Measurements from ENCODE around the gene CHRM5. TPM values are rescaled to one million over a fixed set of nuclear protein-coding genes. Genes with fewer than 3 reads are reported as not detected.

Gene CHRM5
- total and polyA plus RNA-seq, 4 experiments from 2014 or later: 0.06 TPM; not detected in 3

DNA sequence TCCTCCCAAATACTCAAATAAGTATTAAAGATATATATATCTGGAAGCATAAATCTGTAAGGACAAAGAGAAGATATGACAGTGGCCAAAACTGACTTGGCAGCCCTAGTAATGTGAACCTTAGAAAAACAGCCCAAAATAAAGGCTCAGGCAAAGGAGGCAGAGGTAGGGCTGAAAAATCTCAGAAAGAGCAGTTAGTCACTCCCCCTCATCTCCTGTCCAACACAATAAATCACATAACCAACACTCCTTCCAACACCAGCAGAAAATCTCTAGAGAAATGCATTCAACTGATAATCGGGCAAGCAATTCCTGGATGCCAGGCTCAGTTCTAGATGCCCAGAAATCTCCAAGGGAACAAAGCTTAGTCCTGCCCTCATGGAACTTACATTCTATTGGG is 22.1 kb upstream of the CHRM5 start:
- H3K4me3 Mint-ChIP-seq: no peak overlapping the region
- POLR2A ChIA-PET (ENCODE audit: partially characterized antibody): no interaction called here
- CTCF ChIA-PET (ENCODE audit: partially characterized antibody): no interaction called here
- H3K36me3 ChIP-seq (ENCODE audit: insufficient read depth, low read length): no peaks in the 10 kb centered on the region
- no peaks in the 10 kb centered on the region for H3K27me3 ChIP-seq (ENCODE audit: insufficient read depth, low read length)
- H3K27me3 Mint-ChIP-seq: no peaks in the 10 kb centered on the region
- H3K9me3 Mint-ChIP-seq: peaks cover 0 to 4% (median 0%) of the 10 kb centered on the region in 8 donors
- intact Hi-C loops (cut with micrococcal nuclease): no loop called here
- H3K27ac ChIP-seq (ENCODE audit: low read depth, low read length): no peak overlapping the region
- H3K9me3 ChIP-seq (ENCODE audit: control insufficient read depth in 1 of 2, low read length in 2 of 2): no peaks in the 10 kb centered on the region
- DNase-seq: no peak
- H3K4me1 Mint-ChIP-seq: peaks cover 0 to 2% (median under 1%) of the 10 kb centered on the region in 4 donors
- H3K36me3 Mint-ChIP-seq: peaks cover 0 to 7% of the 10 kb centered on the region in 2 donors
- H3K27ac Mint-ChIP-seq: no peak overlapping the region
- H3K4me1 ChIP-seq (ENCODE audit: insufficient read depth, low read length): no peaks in the 10 kb centered on the region
- H3K4me3 ChIP-seq (ENCODE audit: low read length in 2 of 2): no peak overlapping the region

DNA sequence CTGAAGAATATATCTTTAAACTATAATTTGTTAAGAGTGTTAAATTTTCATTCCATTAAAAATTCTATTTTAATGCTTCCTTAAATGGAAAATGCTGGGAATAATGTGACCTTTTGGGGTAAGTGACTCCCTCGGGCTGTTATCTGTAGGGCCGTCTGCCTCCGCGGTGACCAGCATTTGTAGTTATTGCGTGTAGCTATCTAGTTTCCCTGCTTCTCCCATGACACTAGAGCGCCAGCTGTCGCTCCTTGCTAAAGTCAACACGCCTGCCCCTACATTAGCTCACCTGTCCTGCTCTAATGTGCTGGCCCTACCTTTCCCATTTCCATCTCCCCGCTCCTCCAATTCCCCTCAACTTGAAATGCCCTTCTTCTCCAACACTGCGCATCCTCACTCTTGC is 12.4 kb upstream of the CHRM5 start:
- no peak for DNase-seq
- Mint-ChIP-seq H3K27ac (no peak overlapping the region), H3K27me3 (no peaks in the 10 kb centered on the region), H3K4me3 (no peak overlapping the region), H3K36me3 (no peaks in the 10 kb centered on the region), H3K4me1 (peaks cover 3 to 6% (median 4%) of the 10 kb centered on the region in 4 donors), H3K9me3 (peaks cover 0 to 8% (median 3%) of the 10 kb centered on the region in 8 donors)
- H3K9me3 ChIP-seq (ENCODE audit: control insufficient read depth in 1 of 2, low read length in 2 of 2): no peaks in the 10 kb centered on the region
- H3K27ac ChIP-seq (ENCODE audit: low read depth, low read length): no peak overlapping the region
- H3K27me3 ChIP-seq (ENCODE audit: insufficient read depth, low read length): no peaks in the 10 kb centered on the region
- H3K36me3 ChIP-seq (ENCODE audit: insufficient read depth, low read length): no peaks in the 10 kb centered on the region
- CTCF ChIA-PET (ENCODE audit: partially characterized antibody): no interaction called here
- H3K4me3 ChIP-seq (ENCODE audit: low read length in 2 of 2): no peak overlapping the region
- intact Hi-C loops (cut with micrococcal nuclease): no loop called here
- POLR2A ChIA-PET (ENCODE audit: partially characterized antibody): no interaction called here
- H3K4me1 ChIP-seq (ENCODE audit: insufficient read depth, low read length): no peaks in the 10 kb centered on the region

DNA sequence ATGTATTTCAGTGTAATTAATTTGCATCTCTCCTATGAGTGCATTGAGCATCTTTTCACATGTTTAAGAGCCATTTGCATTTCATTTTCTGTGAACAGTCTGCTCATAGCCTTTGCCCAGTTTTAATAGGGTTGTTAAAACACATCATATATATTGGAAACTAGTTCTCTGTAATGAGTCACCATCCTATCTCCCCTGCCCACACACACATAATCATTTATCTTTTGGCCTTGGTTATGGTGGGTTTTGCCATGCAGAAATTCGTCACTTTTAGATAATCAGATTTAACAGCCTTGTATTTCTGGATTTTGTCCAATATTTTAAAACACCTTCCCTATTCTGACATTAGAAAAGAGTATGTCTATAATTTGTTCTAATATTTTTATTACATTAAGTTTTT is 11.9 kb upstream of the CHRM5 start:
- POLR2A ChIA-PET (ENCODE audit: partially characterized antibody): no interaction called here
- no peak overlapping the region for H3K27ac ChIP-seq (ENCODE audit: low read depth, low read length)
- H3K27me3 ChIP-seq (ENCODE audit: insufficient read depth, low read length): no peaks in the 10 kb centered on the region
- Mint-ChIP-seq H3K4me1 (peaks cover 3 to 6% (median 4%) of the 10 kb centered on the region in 4 donors), H3K9me3 (peaks cover 0 to 8% (median 3%) of the 10 kb centered on the region in 8 donors), H3K27ac (no peak overlapping the region), H3K4me3 (no peak overlapping the region), H3K27me3 (no peaks in the 10 kb centered on the region), H3K36me3 (no peaks in the 10 kb centered on the region)
- CTCF ChIA-PET (ENCODE audit: partially characterized antibody): no interaction called here
- H3K9me3 ChIP-seq (ENCODE audit: control insufficient read depth in 1 of 2, low read length in 2 of 2): no peaks in the 10 kb centered on the region
- H3K4me3 ChIP-seq (ENCODE audit: low read length in 2 of 2): no peak overlapping the region
- DNase-seq: no peak
- no peaks in the 10 kb centered on the region for H3K4me1 ChIP-seq (ENCODE audit: insufficient read depth, low read length)
- no peaks in the 10 kb centered on the region for H3K36me3 ChIP-seq (ENCODE audit: insufficient read depth, low read length)
- intact Hi-C loops (cut with micrococcal nuclease): no loop called here

DNA sequence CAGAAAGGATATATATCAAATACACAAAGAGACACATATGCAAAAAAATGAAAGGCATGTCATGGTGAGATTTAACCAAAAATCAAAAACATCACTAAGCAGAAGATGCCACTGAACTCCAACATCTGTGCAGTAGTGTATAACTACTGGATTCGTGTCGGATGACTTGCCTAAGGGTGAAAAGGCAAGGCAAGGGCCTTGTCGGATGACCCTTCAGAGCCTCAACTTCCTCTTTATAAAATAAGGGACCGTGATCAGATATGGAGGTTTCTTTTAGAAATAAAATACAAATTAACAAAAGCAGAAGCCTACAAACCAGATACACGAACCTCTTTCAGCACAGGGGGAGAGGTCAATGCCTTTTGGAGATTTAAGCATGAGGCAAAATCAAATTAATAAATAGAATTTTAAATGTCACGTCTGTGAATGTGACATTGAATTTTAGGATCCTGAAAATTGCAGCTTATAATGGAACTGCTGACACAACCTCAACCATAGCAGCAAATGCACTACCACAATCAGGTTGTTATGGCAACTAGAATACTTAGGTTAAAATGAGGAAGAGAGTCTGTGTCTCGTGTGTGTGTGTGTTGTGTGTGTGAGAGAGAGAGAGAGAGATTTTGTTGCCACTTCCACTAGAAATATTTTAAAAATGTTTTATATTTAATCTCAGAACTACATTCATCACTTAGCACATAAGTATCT is 8.3 kb upstream of the CHRM5 start:
- Mint-ChIP-seq H3K4me3 (no peak overlapping the region), H3K27ac (no peak overlapping the region), H3K4me1 (peaks cover 0 to 1% (median 0%) of the 10 kb centered on the region in 4 donors), H3K36me3 (no peaks in the 10 kb centered on the region), H3K27me3 (peaks cover 0 to 2% of the 10 kb centered on the region in 2 donors), H3K9me3 (peaks cover 0 to 4% (median 0%) of the 10 kb centered on the region in 8 donors)
- H3K4me1 ChIP-seq (ENCODE audit: insufficient read depth, low read length): no peaks in the 10 kb centered on the region
- ChIA-PET POLR2A (ENCODE audit: partially characterized antibody) (no interaction called here), CTCF (ENCODE audit: partially characterized antibody) (no interaction called here)
- no peaks in the 10 kb centered on the region for H3K36me3 ChIP-seq (ENCODE audit: insufficient read depth, low read length)
- DNase-seq: no peak
- H3K9me3 ChIP-seq (ENCODE audit: control insufficient read depth in 1 of 2, low read length in 2 of 2): no peaks in the 10 kb centered on the region
- H3K27me3 ChIP-seq (ENCODE audit: insufficient read depth, low read length): no peaks in the 10 kb centered on the region
- intact Hi-C loops (cut with micrococcal nuclease): no loop called here
- no peak overlapping the region for H3K27ac ChIP-seq (ENCODE audit: low read depth, low read length)
- no peak overlapping the region for H3K4me3 ChIP-seq (ENCODE audit: low read length in 2 of 2)

DNA sequence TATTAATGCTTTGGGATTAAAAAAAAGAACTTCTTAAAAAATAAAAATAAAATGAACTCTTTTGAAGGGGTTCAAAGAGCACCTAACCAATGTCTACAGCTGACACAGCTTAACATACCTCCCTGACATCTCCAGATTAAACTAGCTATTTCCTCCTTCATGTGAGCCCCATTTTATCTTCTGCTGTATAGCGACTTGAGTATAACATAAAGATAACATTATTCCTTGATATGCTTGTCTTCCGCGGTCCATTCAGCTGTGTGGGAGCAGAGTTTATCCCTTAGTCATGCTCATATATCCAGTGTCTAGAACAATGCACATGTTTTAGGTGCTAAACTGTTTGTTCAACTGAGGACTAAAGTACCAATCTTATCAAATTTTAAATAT is 7.8 kb upstream of the CHRM5 start:
- Mint-ChIP-seq H3K27ac (no peak overlapping the region), H3K27me3 (peaks cover 0 to 2% of the 10 kb centered on the region in 2 donors), H3K36me3 (no peaks in the 10 kb centered on the region), H3K4me3 (no peak overlapping the region), H3K9me3 (peaks cover 0 to 4% (median 0%) of the 10 kb centered on the region in 8 donors), H3K4me1 (peaks cover 0 to 1% (median 0%) of the 10 kb centered on the region in 4 donors)
- CTCF ChIA-PET (ENCODE audit: partially characterized antibody): no interaction called here
- POLR2A ChIA-PET (ENCODE audit: partially characterized antibody): no interaction called here
- DNase-seq: no peak
- no peaks in the 10 kb centered on the region for H3K27me3 ChIP-seq (ENCODE audit: insufficient read depth, low read length)
- H3K4me3 ChIP-seq (ENCODE audit: low read length in 2 of 2): no peak overlapping the region
- intact Hi-C loops (cut with micrococcal nuclease): no loop called here
- H3K27ac ChIP-seq (ENCODE audit: low read depth, low read length): no peak overlapping the region
- H3K36me3 ChIP-seq (ENCODE audit: insufficient read depth, low read length): no peaks in the 10 kb centered on the region
- no peaks in the 10 kb centered on the region for H3K4me1 ChIP-seq (ENCODE audit: insufficient read depth, low read length)
- no peaks in the 10 kb centered on the region for H3K9me3 ChIP-seq (ENCODE audit: control insufficient read depth in 1 of 2, low read length in 2 of 2)

DNA sequence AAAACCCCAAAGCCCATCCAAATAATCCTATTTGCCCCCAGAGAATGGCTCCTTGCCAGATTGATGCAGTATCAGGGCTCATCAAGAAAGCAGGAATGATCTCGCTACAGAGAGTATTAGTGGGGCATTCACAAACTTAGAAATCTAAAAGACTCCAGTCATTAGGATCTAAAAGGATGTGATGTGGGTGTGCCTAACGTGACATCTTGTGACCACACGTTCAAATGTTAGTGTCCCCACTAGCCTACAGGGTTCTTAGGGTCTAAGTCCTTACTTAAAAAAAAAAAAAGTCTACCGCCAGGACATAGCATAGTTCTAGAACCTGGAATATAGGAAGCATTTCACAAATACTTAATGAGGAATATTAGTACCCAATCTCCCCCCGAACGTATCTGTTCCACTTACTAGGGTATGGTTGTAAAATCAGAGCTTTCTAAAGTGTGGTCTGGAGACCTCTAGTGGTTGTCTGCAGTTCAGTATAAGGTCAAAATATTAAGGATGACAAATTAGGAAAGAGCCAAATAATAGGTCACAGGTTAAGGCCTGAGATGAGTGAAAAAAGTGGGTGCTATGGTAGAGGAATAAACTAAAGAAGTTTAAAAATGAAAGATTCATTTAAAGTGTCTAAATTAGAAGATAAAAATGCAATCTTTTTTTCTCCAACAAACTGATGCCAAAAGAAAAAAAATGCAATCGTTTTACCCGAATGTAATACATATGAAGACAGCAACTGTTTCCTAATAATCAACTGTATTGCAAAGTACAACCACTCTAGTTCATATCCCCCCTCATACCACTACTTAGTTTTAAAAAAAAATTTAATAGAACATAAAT is 4.2 kb upstream of the CHRM5 start:
- Mint-ChIP-seq H3K4me1 (peaks cover 0 to 3% (median 0%) of the 10 kb centered on the region in 4 donors), H3K27ac (no peak overlapping the region), H3K4me3 (no peak overlapping the region), H3K36me3 (no peaks in the 10 kb centered on the region), H3K27me3 (peaks cover 0 to 2% of the 10 kb centered on the region in 2 donors), H3K9me3 (no peaks in the 10 kb centered on the region)
- ChIA-PET POLR2A (ENCODE audit: partially characterized antibody) (no interaction called here), CTCF (ENCODE audit: partially characterized antibody) (no interaction called here)
- Histone ChIP-seq H3K27me3 (ENCODE audit: insufficient read depth, low read length) (no peaks in the 10 kb centered on the region), H3K9me3 (ENCODE audit: control insufficient read depth in 1 of 2, low read length in 2 of 2) (no peaks in the 10 kb centered on the region), H3K27ac (ENCODE audit: low read depth, low read length) (no peak overlapping the region), H3K36me3 (ENCODE audit: insufficient read depth, low read length) (no peaks in the 10 kb centered on the region), H3K4me1 (ENCODE audit: insufficient read depth, low read length) (no peaks in the 10 kb centered on the region), H3K4me3 (ENCODE audit: low read length in 2 of 2) (no peak overlapping the region)
- DNase-seq: no peak
- intact Hi-C loops (cut with micrococcal nuclease): no loop called here

DNA sequence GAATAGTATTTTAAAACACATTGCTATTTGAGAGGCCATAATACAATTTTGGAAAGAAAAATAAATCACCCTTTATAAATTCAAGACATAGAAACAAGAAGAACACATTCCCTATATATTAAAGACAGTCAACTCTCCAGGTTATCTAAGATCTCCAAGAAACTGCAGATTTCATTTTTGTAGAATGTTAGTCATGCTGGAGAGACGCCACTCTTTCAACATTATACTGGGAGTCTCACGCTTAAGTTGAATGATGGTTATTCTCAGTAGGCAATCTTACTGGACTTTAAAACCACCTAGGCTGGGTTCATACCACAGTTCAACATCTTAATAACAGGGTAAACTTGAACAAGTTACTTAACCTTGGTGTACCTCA is 3.6 kb upstream of the CHRM5 start:
- no peak overlapping the region for H3K27ac ChIP-seq (ENCODE audit: low read depth, low read length)
- no peaks in the 10 kb centered on the region for H3K36me3 ChIP-seq (ENCODE audit: insufficient read depth, low read length)
- no peaks in the 10 kb centered on the region for H3K4me1 ChIP-seq (ENCODE audit: insufficient read depth, low read length)
- ChIA-PET POLR2A (ENCODE audit: partially characterized antibody) (no interaction called here), CTCF (ENCODE audit: partially characterized antibody) (no interaction called here)
- peaks cover 0 to 2% of the 10 kb centered on the region in 2 donors for H3K27me3 Mint-ChIP-seq
- H3K4me3 Mint-ChIP-seq: no peak overlapping the region
- H3K4me1 Mint-ChIP-seq: peaks cover 0 to 3% (median 0%) of the 10 kb centered on the region in 4 donors
- intact Hi-C loops (cut with micrococcal nuclease): no loop called here
- no peaks in the 10 kb centered on the region for H3K9me3 ChIP-seq (ENCODE audit: control insufficient read depth in 1 of 2, low read length in 2 of 2)
- H3K4me3 ChIP-seq (ENCODE audit: low read length in 2 of 2): no peak overlapping the region
- no peak overlapping the region for H3K27ac Mint-ChIP-seq
- H3K27me3 ChIP-seq (ENCODE audit: insufficient read depth, low read length): no peaks in the 10 kb centered on the region
- no peak for DNase-seq
- H3K9me3 Mint-ChIP-seq: no peaks in the 10 kb centered on the region
- H3K36me3 Mint-ChIP-seq: no peaks in the 10 kb centered on the region

Measured in CD4-positive, alpha-beta memory T cell (primary cell).